GM21390 (cell line): ENCODE results near the gene SIDT2.
A peak's percentile ranks its signal among the peaks of the same experiment; 100 is the strongest.

ENCODE experiments used
- ATAC-seq: cut with Tn5 transposase; IDR thresholded peaks from one replicate; pipeline ENCODE4 v1.9.1; 2021; ENCODE audit not compliant: unreplicated experiment

SIDT2 gene

GRCh38 chr11:117220568-117220967 is 42.0 kb downstream of the SIDT2 start:
- no peak for ATAC-seq

- no peak for ATAC-seq
Measured at GRCh38 chr11:117220999-117221774, 42.6 kb downstream of the SIDT2 start.

GRCh38 chr11:117221775-117222517 is 43.4 kb downstream of the SIDT2 start:
- ATAC-seq, result no peak

- ATAC-seq, result no peak
Measured at GRCh38 chr11:117222991-117223740, 44.6 kb downstream of the SIDT2 start.

DNA sequence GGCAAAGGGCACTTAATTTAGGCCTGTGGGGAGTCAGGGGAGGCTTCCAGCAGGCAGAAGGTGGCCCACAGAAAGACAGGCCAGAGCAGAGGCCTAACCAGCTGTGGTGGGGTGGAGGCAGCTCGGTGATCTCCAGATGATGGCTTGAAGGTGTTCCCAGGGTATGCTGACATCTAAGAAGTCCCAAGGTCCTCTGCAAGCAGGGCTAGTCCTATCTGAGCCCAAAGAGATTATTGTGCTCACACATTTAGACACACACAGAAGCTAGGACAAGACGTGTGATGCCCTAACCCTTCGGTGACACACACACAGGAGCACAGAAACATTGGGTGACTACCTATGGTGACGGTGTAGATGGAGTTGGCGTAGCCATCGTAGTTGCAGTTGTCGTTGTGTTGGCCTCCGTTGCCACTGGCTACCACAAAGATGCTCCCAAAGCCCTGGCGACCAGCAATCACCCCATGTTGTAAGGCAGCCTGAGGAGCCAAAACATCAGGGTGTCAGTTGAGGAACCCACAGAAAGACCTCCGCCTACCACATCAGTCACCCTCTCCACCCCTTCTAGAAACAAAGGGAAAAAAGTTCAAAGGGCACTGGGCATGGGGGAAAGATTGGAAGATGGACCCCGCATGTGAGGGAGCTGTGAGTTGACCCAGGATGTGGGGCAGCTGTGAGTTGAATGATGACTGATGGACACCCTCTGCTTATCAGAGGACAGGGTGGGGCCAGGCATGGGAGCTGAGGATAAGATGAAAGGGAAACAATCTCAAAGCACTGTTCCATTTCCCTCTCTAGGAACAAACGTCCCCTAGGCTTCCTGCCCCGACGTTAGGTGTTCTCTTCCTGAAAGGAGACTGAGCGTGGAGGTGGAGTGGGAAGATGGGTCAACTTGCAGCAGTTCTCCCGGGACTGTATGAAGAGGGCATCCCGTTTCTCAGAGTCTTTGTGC is 45.5 kb downstream of the SIDT2 start:
- no peak for ATAC-seq

GRCh38 chr11:117225553-117226170 is 47.1 kb downstream of the SIDT2 start:
- ATAC-seq, result no peak

DNA sequence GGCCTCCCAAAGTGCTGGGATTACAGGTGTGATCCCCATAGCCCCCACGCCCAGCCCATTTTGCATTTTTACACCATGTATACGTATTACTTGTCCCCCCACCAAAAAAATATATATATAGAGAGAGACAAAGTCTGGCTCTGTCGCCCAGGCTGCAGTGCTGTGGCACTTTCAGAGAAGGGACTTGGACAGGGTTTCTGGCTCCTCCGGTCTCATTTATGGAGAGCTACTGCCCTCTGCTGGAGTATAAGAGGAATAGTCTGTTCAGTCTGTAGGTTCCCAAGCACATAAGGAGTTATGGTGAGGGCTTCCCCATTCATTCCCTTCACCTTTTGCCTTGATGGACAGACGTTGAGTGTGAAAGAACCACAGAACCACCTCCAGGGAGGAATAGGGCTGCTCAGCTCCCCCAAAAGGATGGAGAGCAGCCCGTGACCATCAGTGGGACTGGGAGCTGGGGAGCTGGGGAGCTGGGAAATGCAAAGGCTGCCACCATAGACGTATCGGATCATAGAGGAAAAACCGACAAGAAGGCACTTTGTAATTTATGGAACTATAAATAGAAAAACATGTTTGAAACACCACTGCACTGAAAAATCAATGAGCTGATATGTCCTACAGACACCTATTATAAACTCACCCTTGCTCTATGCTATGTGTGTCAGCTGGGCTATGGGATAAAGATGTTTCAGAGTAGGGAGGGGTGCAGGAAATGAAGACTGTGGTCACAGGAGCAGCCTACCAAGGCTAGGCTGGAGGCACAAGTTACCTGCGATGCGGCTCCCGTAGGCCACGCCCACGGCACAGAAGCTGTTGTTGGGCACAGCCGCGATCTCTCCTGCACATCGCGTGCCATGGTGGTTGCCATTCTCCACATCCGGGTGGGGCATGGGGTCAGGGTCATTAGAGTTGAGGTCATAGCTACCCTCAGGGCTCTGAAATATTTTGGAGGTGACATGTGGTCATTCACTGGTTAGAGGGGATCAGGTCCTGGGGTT is 48.1 kb downstream of the SIDT2 start:
- ATAC-seq, result no peak

- no peak for ATAC-seq
Measured at GRCh38 chr11:117228091-117228490, 49.5 kb downstream of the SIDT2 start.

DNA sequence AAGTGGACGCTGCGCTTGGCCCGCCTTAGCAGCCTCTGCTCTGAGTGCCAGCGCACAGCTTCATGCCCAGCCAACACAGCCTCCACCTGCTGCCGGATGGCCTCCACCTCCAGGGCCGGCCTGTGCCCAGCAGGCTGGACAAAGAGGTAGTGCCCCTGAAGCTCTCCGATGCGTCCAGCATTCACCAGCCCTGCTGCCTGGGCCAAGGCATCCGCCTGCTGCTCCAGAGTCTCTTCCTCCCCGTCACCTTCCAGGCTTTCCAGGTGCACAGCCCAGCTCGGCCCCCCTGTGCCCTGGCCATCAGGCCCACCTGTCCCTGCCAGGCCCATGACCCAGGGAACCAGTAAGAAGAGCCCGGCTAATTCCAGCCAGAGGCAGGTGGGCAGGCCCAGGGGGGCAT is 50.9 kb downstream of the SIDT2 start:
- no peak for ATAC-seq

DNA sequence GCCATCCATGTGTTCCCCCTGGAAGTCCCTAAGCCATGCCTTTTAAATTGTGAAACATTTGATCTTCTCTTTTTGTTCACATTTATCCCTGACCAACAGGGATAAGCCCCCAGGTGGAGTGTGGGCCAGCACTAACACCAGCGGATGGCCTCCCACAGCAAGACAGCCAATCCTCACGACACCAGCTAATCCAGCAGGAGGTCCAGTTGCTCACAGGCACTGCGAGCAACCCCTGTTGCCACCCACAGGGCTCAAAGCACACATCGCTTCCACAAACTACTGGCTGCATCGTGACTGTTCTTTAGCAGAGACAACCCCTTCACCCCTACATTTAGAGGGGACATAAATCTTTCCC is 51.4 kb downstream of the SIDT2 start:
- ATAC-seq, result no peak

DNA sequence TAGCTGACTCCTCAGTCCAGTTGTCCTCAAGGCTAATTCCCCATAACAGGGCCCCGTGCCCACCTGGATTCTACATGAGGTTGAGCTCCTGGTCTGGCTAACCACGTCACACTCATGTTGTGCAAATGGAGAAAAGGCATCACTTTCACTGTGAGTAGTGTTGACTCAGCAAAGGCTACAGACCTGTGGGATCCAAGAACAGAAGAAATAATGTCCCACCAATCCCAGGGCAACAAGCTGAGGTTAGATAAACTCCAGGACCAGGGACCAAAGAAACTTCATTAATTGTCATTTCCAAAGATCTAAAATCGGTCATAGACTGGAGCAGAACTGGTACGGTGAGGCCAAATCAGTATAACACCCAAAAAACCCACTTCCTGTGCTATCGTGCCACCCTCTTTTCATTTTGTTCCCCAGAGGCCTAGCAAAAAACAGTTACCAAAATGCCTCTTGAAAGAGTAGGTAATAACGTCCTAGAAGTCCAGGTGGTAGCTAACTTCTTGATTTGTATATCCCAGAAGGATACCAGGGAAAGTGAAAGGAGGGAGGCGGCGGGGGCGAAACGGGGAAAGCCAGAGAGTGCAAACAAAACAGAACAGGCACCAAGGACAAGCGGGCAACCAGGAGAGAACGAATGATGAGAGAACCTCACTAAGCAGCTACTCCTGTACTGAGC is 51.9 kb downstream of the SIDT2 start:
- no peak for ATAC-seq

GRCh38 chr11:117230999-117231841 is 52.7 kb downstream of the SIDT2 start:
- ATAC-seq, result no peak

- no peak for ATAC-seq
Measured at GRCh38 chr11:117231842-117232091, 53.2 kb downstream of the SIDT2 start, which contains the start of gene PCSK7. Gene PCSK7, minus strand, starts transcription at chr11:117232073. Its CDS starts 2,229 bp downstream, at chr11:117229844.

DNA sequence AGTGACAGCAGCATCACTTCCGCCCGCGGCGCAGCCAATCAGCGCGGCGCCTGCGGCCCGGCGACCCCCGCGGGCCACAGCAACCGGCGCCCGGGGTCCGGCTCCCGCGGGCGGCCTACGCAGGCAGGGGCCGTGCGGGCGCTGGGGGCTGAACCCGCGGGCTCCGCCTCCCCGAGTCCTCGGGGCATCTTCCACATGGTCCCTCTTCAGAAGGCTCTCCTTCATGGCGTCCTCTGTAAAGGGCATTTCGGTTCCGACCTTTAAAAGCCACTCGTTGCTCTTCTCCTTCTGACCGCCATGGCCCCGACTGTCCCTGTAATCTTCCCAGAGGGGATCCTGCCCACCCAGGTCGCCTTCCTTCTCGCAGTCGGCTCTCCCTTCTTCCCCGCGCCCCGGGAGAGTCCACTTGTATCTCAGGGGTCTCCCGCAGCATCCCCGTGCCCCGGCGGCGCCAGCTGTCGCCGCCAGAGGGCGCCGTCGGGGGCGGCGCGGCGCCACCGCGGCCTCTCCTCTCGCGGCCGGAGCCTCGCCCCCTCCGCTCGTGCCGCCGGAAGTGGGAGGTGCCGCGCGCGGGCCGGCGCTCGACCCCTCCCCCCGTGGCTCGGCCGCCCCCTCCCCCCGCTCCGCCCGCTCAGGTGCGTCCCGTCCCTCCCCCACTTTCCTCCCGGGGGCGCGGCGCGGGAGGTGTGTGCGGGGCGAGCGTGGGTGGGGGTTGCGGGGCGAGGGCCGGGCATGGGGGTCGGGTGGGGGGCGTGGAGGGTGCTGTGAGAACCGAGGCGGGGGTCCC is 53.7 kb downstream of the SIDT2 start, which contains the start of gene RNF214:
RNF214 (plus strand) TSS at position 580 of the 787 bp plus-strand sequence. CDS start 1,602 bp downstream, outside the sequence.
- peak; percentile 76 for ATAC-seq

DNA sequence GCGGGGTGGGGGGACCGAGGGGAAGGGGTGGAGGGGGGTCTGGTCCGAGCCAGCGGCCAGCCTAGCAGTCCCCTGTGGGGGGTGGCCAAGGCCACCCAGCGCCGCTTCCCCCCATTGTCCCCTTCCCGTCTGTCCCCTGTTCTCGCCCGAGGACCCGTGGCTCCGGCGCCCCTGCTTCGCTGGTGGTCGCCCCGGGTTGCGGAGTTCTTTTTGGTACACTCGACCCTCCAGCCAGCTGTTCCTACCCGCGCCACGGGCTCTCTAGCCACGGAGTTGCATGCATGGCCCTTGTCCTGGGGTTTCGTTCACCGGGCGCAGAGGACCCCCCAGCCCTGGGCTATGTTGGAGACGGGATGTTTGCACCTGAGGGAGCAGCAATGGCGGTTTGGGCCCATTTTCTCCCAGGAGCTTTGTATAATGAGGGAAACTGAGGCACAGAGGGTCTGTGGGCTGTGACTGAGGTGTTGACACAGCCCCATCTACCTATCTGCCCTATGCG is 54.4 kb downstream of the SIDT2 start:
- no peak for ATAC-seq

GRCh38 chr11:117238221-117238620 is 59.7 kb downstream of the SIDT2 start:
- ATAC-seq, result no peak

DNA sequence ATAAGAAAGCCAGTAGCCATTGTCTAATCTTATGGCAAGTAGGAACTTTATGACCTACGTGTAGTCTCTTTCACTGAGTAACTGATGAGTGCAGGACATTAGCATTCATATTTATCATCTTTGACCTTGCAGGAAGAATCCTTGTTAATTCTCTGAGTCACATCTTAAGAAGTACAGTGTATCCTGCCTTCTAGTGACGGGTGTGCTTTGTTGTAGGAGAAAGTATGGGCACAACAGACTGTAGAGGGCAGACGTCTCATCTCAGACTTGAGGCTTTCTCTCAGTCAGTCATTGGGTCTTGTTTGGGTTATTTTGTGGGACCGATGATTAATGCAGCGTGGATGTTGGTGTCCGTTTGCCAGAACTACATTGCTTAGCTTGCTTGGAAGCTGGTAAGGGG is 60.8 kb downstream of the SIDT2 start:
- no peak for ATAC-seq
